PC-3 (cell line): ENCODE data around the gene AHCTF1.

Experiments used
- EZH2 ChIP-seq: fragments of 300-600 bp; sonication (generic); IDR thresholded peaks from one replicate; pipeline ENCODE4 v1.6.1; 2017; ENCODE audit warnings: antibody characterized with exemption, mild to moderate bottlenecking, low read length; ENCODE audit not compliant: unreplicated experiment
- EZH2phosphoT487 ChIP-seq: fragments of 300-600 bp; sonication (generic); IDR thresholded peaks from 2 replicates; pipeline ENCODE4 v1.6.1; 2018; ENCODE audit warnings: mild to moderate bottlenecking, antibody characterized with exemption, low read length, borderline replicate concordance
- TF ChIP-seq, protein P1 (sequence below): fragments of 300-600 bp; sonication (generic); conservative IDR thresholded peaks from 2 replicates; pipeline ENCODE4 v1.5.1; 2017; ENCODE audit warnings: antibody characterized with exemption, low read depth, mild to moderate bottlenecking, low read length

DNA sequence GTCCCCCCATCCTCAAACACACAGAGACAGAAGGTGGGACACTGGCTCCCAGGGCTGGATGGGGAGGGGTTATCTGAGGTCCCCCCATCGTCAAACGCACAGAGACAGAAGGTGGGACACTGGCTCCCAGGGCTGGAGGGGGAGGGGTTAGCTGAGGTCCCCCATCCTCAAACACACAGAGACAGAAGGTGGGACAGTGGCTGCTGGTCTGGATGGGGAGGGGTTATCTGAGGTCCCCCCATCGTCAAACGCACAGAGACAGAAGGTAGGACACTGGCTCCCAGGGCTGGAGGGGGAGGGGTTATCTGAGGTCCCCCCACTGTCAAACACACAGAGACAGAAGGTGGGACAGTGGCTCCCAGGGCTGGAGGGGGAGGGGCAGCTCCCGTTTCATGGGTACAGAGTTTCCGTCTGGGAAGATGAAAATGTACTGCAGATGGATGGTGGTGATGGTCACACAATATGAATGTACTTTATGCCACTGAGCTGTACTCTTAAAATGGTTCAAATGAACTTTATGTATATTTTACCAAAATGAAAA, 138.3 kb downstream of the AHCTF1 start:
- TF ChIP-seq, protein P1, sequence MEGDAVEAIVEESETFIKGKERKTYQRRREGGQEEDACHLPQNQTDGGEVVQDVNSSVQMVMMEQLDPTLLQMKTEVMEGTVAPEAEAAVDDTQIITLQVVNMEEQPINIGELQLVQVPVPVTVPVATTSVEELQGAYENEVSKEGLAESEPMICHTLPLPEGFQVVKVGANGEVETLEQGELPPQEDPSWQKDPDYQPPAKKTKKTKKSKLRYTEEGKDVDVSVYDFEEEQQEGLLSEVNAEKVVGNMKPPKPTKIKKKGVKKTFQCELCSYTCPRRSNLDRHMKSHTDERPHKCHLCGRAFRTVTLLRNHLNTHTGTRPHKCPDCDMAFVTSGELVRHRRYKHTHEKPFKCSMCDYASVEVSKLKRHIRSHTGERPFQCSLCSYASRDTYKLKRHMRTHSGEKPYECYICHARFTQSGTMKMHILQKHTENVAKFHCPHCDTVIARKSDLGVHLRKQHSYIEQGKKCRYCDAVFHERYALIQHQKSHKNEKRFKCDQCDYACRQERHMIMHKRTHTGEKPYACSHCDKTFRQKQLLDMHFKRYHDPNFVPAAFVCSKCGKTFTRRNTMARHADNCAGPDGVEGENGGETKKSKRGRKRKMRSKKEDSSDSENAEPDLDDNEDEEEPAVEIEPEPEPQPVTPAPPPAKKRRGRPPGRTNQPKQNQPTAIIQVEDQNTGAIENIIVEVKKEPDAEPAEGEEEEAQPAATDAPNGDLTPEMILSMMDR = no peak
- TF ChIP-seq EZH2phosphoT487 = no peak
- no peak for TF ChIP-seq EZH2
